Measurements from ENCODE around the gene KLHL40. TPM values are rescaled to one million over a fixed set of nuclear protein-coding genes. Genes with fewer than 3 reads are reported as not detected.
A peak's percentile ranks its signal among the peaks of the same experiment; 100 is the strongest.

KLHL40 gene
- total and polyA plus RNA-seq, 8 donors, result 0.12 TPM; not detected in 7

GRCh38 chr3:42683875-42684598, 1.3 kb upstream of the KLHL40 start:
- TF ChIP-seq CTCF (IDR thresholded peaks at IDR 0.05), result no peak
- H3K27me3 ChIP-seq, result no peaks in the 10 kb centered on the region
- intact Hi-C loops (cut with DNase I), result no loop called here
- no peaks in the 10 kb centered on the region for H3K36me3 ChIP-seq
- FAIRE-seq (no peak), DNase-seq (peak in 4 of 6 donors; percentile 16 to 35 (median 25)), ATAC-seq (peak; percentile 46 to 83 (median 70))
- 59 to 71% methylated on average over 9 to 10 of the region's 10 CpGs for WGBS, 2 donors
- no peak overlapping the region for H3K27ac ChIP-seq
- no peaks in the 10 kb centered on the region for H3K9me3 ChIP-seq
- no peak overlapping the region for H3K4me3 ChIP-seq
- H3K4me1 ChIP-seq, result no peaks in the 10 kb centered on the region

GRCh38 chr3:42684632-42685362, 540 bp upstream of the KLHL40 start:
- no peaks in the 10 kb centered on the region for H3K27me3 ChIP-seq
- FAIRE-seq (no peak), DNase-seq (no peak), ATAC-seq (no peak)
- no peak overlapping the region for H3K4me3 ChIP-seq
- no peaks in the 10 kb centered on the region for H3K36me3 ChIP-seq
- TF ChIP-seq CTCF (IDR thresholded peaks at IDR 0.05), result no peak
- WGBS, 2 donors, result 76 to 80% methylated on average over 7 of the region's 7 CpGs
- no peaks in the 10 kb centered on the region for H3K9me3 ChIP-seq
- H3K4me1 ChIP-seq, result no peaks in the 10 kb centered on the region
- no peak overlapping the region for H3K27ac ChIP-seq
- intact Hi-C loops (cut with DNase I), result no loop called here

- peak overlapping the region in 1 of 4 donors; percentile 26 for H3K4me3 ChIP-seq
- H3K27me3 ChIP-seq, result no peaks in the 10 kb centered on the region
- peak in 2 of 6 donors; percentile 9 to 51 for DNase-seq
Measured at GRCh38 chr3:42685891-42686820, 819 bp downstream of the KLHL40 start.

More at GRCh38 chr3:42685891-42686820, 819 bp downstream of the KLHL40 start:
- Histone ChIP-seq H3K4me1 (no peaks in the 10 kb centered on the region), H3K36me3 (no peaks in the 10 kb centered on the region), H3K9me3 (no peaks in the 10 kb centered on the region), H3K27ac (no peak overlapping the region)
- WGBS, 2 donors, result 27 to 31% methylated on average over 78 to 80 of the region's 80 CpGs
- no peak for ATAC-seq
- no peak for TF ChIP-seq CTCF (IDR thresholded peaks at IDR 0.05)
- FAIRE-seq, result no peak
- intact Hi-C loops (cut with DNase I), result no loop called here

Measured in pancreas (tissue), 10 donors.